Gastroesophageal sphincter (tissue), 3 donors: ENCODE results near the gene MRPL52.

ENCODE experiments used
- CTCF ChIP-seq, 4 experiments: fragments of 200-600 bp in 2 of 4; fragments of 450-650 bp in 2 of 4; sonication (generic) in 1 of 4; IDR thresholded peaks; one replicate each; pipeline ENCODE4 v1.5.1; 2017 to 2019; ENCODE audit warnings: antibody characterized with exemption in 4 of 4, mild to moderate bottlenecking in 2 of 4, moderate library complexity in 2 of 4
- POLR2A ChIP-seq, 2 donors: fragments of 450-650 bp; IDR thresholded peaks; one replicate each; pipeline ENCODE4 v1.6.1; 2017; ENCODE audit warnings: antibody characterized with exemption in 2 of 2, mild to moderate bottlenecking in 2 of 2, moderate library complexity in 1 of 2
- POLR2AphosphoS5 ChIP-seq: sonication (generic); formaldehyde crosslinking; IDR thresholded peaks from one replicate; pipeline ENCODE4 v1.6.1; 2017; ENCODE audit warnings: antibody characterized with exemption

GRCh38 chr14:22803687-22803974 lies 26.1 kb upstream of the MRPL52 start:
- TF ChIP-seq POLR2A (IDR thresholded peaks at IDR 0.05) (no peak), CTCF (IDR thresholded peaks at IDR 0.05) (no peak), POLR2AphosphoS5 (no peak)
